Activated naive CD8-positive, alpha-beta T cell treated with anti-CD3 and anti-CD28 coated beads for 36 hours (primary cell): ENCODE results near the gene SLFN14. TPM values are rescaled to one million over a fixed set of nuclear protein-coding genes. Genes with fewer than 3 reads are reported as not detected.
"Not testable (repeated sequence)": the region's sequence is repeated elsewhere in the genome, so short reads cannot be mapped to it uniquely, and the experiment has no call there.

ENCODE experiments used
- DNase-seq: peaks from one replicate; pipeline ENCODE4 v3.0.0; 2021
- H3K27ac Mint-ChIP-seq: one replicate; pipeline ENCODE4 v1.8.0; 2022; ENCODE audit warnings: mild to moderate bottlenecking, moderate library complexity, mixed read lengths
- H3K27me3 Mint-ChIP-seq: one replicate; pipeline ENCODE4 v1.8.0; 2022; ENCODE audit warnings: mild to moderate bottlenecking, mixed read lengths
- H3K36me3 Mint-ChIP-seq: one replicate; pipeline ENCODE4 v1.8.0; 2021; ENCODE audit warnings: mild to moderate bottlenecking, mixed read lengths
- H3K4me1 Mint-ChIP-seq: one replicate; pipeline ENCODE4 v1.8.0; 2021; ENCODE audit warnings: mixed read lengths
- H3K4me3 Mint-ChIP-seq: one replicate; pipeline ENCODE4 v1.8.0; 2022; ENCODE audit warnings: mild to moderate bottlenecking, moderate library complexity, mixed read lengths
- H3K9me3 Mint-ChIP-seq: one replicate; pipeline ENCODE4 v1.8.0; 2022; ENCODE audit warnings: mixed read lengths
- total RNA-seq, 2 experiments: library from RNA; stranded (reverse); gene quantifications; one replicate each; pipeline ENCODE4 v1.2.3, GENCODE V29; 2021

SLFN14 gene
- total RNA-seq, 2 experiments from 2014 or later, result 0.10 to 0.14 TPM

GRCh38 chr17:35519439-35519838 is 41.2 kb downstream of the SLFN14 start:
- peaks cover 74% of the 10 kb centered on the region for H3K4me1 Mint-ChIP-seq
- no peak overlapping the region for H3K4me3 Mint-ChIP-seq
- DNase-seq, result no peak
- H3K36me3 Mint-ChIP-seq, result peaks cover 66% of the 10 kb centered on the region
- peaks cover 7% of the 10 kb centered on the region for H3K9me3 Mint-ChIP-seq
- H3K27ac Mint-ChIP-seq, result no peak overlapping the region
- no peaks in the 10 kb centered on the region for H3K27me3 Mint-ChIP-seq

GRCh38 chr17:35518431-35518830 is 42.2 kb downstream of the SLFN14 start:
- not testable (repeated sequence) for DNase-seq, H3K27me3 Mint-ChIP-seq, H3K4me3 Mint-ChIP-seq, H3K27ac Mint-ChIP-seq, H3K9me3 Mint-ChIP-seq
- Mint-ChIP-seq H3K36me3 (peaks cover 68% of the 10 kb centered on the region), H3K4me1 (peaks cover 70% of the 10 kb centered on the region)

- no peak overlapping the region for H3K4me3 Mint-ChIP-seq
- H3K27ac Mint-ChIP-seq, result no peak overlapping the region
These were observed 45.6 kb downstream of the SLFN14 start for GRCh38 chr17:35515027-35515426.

GRCh38 chr17:35514564-35514963 is 46.1 kb downstream of the SLFN14 start:
- H3K4me1 Mint-ChIP-seq, result peaks cover 52% of the 10 kb centered on the region
- H3K9me3 Mint-ChIP-seq, result peaks cover 7% of the 10 kb centered on the region
- H3K36me3 Mint-ChIP-seq, result peaks cover 71% of the 10 kb centered on the region
- DNase-seq, result no peak
- no peaks in the 10 kb centered on the region for H3K27me3 Mint-ChIP-seq
- no peak overlapping the region for H3K27ac Mint-ChIP-seq
- no peak overlapping the region for H3K4me3 Mint-ChIP-seq

More at GRCh38 chr17:35515027-35515426, 45.6 kb downstream of the SLFN14 start:
- peaks cover 7% of the 10 kb centered on the region for H3K9me3 Mint-ChIP-seq
- no peaks in the 10 kb centered on the region for H3K27me3 Mint-ChIP-seq
- peaks cover 54% of the 10 kb centered on the region for H3K4me1 Mint-ChIP-seq
- no peak for DNase-seq
- peaks cover 71% of the 10 kb centered on the region for H3K36me3 Mint-ChIP-seq

Other genes with a start within 250 kb of the SLFN14 start
- 10 to 100 TPM; 35.6 to 37.9 TPM for gene SLFN11, start 187.2 kb downstream of the SLFN14 start, total RNA-seq
- gene SLFN12, start 128.3 kb downstream of the SLFN14 start, total RNA-seq, result 1 to 10 TPM; 6.0 to 8.6 TPM
- gene SLFN13, start 112.1 kb downstream of the SLFN14 start, total RNA-seq, result 10 to 100 TPM; 22.0 to 22.1 TPM
- 10 to 100 TPM; 32.6 to 35.9 TPM for gene SLFN12L, start 23.1 kb downstream of the SLFN14 start, total RNA-seq
- gene PEX12, start 17.8 kb upstream of the SLFN14 start, total RNA-seq, result 1 to 10 TPM; 6.6 to 6.9 TPM
- 100 to 1,000 TPM; 147 to 150 TPM for gene AP2B1, start 26.5 kb upstream of the SLFN14 start, total RNA-seq
- gene RASL10B, start 170.8 kb upstream of the SLFN14 start, total RNA-seq, result 1 to 10 TPM; 2.5 to 2.6 TPM
- under 1 TPM; 0.40 to 0.43 TPM for gene GAS2L2, start 192.4 kb upstream of the SLFN14 start, total RNA-seq
- gene C17orf50, start 200.1 kb upstream of the SLFN14 start, total RNA-seq, result not detected
- under 1 TPM; 0.21 to 0.50 TPM for gene MMP28, start 234.8 kb upstream of the SLFN14 start, total RNA-seq
- gene TAF15, start 248.7 kb upstream of the SLFN14 start, total RNA-seq, result 100 to 1,000 TPM; 306 to 317 TPM